Nucleus accumbens (tissue), 56 donors: ENCODE measurements around the gene EHF.
"Not testable (repeated sequence)": the region's sequence is repeated elsewhere in the genome, so short reads cannot be mapped to it uniquely, and the experiment has no call there.

Experiments used
- DNase-seq, 56 donors: peaks; one replicate each; lab custom pipeline; 2025; lab: John Stamatoyannopoulos, UW

EHF gene

GRCh38 chr11:34658071-34659015 is 37.5 kb downstream of the EHF start:
- DNase-seq, result no peak

- no peak for DNase-seq
These were observed 38.3 kb downstream of the EHF start for GRCh38 chr11:34659096-34659733.

GRCh38 chr11:34665077-34665835 is 44.4 kb downstream of the EHF start:
- DNase-seq, result no peak

GRCh38 chr11:34667810-34668582 is 47.1 kb downstream of the EHF start:
- DNase-seq, result no peak

- DNase-seq, result no peak
These were observed 47.7 kb downstream of the EHF start for GRCh38 chr11:34668583-34669053.

GRCh38 chr11:34669458-34669857 is 48.6 kb downstream of the EHF start:
- no peak for DNase-seq

GRCh38 chr11:34671117-34671516 is 50.2 kb downstream of the EHF start:
- DNase-seq, result no peak

GRCh38 chr11:34671946-34672345 is 51.1 kb downstream of the EHF start:
- no peak for DNase-seq

GRCh38 chr11:34674038-34674437 is 53.1 kb downstream of the EHF start:
- no peak for DNase-seq

DNA sequence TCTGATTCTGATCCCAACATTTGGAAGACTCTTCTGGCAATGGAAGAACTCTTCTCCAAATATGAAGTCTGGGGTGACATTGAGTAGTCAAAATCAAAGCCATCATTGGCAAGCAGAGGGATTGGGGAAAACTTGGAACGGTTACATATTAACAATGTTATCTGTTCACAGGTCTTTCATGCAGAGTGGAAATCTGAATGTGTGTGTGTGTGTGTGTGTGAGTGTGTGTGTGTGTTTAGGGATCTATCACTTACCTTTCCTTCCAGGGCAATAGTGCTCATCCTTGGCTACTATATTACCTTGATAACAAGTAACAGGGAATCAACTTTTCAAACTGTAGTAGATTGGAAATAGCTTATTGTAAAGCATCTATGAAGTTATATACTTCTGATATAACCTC is 55.3 kb downstream of the EHF start:
- DNase-seq, result no peak

- peak in 1 of 56 donors; percentile 2 for DNase-seq
These were observed 58.8 kb downstream of the EHF start for GRCh38 chr11:34679681-34680080.

DNA sequence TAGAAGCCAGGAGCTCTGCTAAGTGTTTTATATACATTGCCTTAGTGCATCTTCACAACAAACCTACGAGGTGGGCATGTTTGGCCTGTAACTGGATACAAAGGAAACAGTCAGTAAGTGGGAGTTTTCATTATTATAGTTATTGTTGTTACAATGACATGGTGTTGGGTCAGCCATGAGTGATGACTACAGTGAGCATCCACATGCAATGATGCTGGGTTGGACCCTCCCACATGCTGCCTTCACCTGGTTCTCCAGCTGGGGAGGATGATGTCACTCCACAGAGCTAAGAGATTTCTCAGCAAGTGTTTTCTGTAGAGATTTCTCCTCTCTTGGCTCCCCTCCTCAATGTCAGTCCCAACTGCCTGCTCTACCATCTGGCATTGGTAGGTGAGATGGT is 59.3 kb downstream of the EHF start:
- DNase-seq, result no peak

DNA sequence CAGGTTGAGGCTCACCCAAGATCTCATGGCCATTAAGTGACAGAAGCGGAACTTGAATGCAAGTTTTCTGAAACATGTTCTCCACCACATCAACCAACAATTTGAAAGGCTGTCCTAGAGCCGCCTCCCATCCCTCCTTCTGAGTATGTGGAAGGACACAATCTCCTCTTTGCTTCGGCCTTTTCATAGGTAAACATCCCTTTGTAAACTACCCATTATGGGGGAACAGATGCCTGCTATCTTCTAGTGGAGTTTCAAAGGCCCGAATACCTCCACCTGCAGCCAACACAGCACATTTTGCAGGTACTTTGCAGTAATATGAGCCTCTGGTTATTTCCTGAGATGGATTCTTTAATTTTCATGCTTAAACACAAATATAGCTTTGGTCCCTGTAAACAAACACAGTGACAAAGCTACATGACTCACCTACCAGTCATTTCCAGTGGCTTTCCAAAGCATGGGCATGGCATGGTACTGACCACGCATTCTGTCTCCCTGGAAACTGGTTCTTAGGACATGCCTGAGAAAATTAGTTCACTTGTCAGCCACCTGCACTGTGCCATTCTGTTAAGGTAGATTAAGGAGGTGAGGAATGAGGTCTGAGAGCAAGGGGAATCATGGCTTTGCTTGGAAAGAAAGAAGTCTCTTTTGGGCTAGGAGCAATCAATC is 60.2 kb downstream of the EHF start:
- DNase-seq, result no peak

DNA sequence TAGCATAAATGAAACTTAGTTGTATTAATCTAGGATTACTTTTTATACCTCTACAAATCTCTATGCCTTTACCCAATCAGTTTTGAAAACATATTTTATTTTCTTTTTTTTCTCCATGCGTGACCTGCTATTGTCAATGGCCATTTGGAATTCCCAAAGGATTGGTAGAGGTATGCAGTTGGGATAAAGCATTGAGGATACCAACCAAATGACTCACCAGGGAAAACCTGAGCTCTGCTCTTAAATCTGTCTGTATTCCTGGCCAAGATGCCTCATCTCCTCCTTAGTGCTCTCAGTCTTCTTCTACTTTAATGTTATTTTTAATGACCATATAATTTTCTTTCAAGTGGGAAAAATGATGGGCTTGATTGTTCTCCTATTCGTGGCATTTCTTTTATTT is 61.9 kb downstream of the EHF start:
- no peak for DNase-seq

GRCh38 chr11:34683396-34683795 is 62.5 kb downstream of the EHF start:
- no peak for DNase-seq

GRCh38 chr11:34685864-34686263 is 65.0 kb downstream of the EHF start:
- DNase-seq, result no peak

DNA sequence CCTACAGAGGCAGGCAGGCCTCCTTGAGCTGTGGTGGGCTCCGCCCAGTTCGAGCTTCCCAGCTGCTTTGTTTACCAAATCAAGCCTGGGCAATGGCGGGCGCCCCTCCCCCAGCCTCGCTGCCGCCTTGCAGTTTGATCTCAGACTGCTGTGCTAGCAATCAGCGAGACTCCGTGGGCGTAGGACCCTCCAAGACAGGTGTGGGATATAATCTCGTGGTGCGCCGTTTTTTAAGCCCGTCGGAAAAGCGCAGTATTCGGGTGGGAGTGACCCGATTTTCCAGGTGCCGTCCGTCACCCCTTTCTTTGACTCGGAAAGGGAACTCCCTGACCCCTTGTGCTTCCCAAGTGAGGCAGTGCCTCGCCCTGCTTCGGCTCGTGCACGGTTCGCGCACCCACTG is 71.4 kb downstream of the EHF start:
- not testable (repeated sequence) for DNase-seq

DNA sequence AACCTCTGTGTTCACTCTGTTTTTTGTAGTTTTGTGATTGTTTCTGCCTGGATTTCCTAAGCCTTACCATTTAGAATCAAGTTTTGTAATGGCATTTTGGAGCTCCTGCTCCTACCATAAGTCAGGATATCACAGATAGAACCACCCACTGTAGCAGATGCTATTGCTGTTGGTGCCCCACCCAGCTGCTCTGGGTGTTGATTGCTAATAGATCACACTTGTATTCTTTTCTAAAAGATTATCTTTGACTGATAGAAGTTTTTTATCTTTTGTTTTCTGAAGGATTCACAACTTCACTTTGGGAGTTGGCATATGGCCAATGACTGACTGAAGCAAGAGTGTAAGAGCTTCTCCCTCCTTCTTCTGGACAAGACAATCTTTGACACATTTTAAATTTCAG is 76.0 kb downstream of the EHF start:
- DNase-seq, result no peak

- DNase-seq, result no peak
These were observed 86.0 kb downstream of the EHF start for GRCh38 chr11:34706709-34707461.
